IMR-90 (cell line): ENCODE data around the gene CAPZA2.

Source experiments
- BHLHE40 ChIP-seq: fragments of 150-350 bp; IDR thresholded peaks from 2 replicates; pipeline ENCODE4 v1.6.1; 2016; ENCODE audit warnings: mild to moderate bottlenecking, low read depth, low read length
- CEBPB ChIP-seq: IDR thresholded peaks from 2 replicates; pipeline ENCODE4 v1.6.1; 2012; ENCODE audit warnings: low read depth, low read length, improper control_type of control experiment
- MAFK ChIP-seq: IDR thresholded peaks from 2 replicates; pipeline ENCODE4 v1.6.1; 2012; ENCODE audit warnings: low read depth, low read length, improper control_type of control experiment
- MXI1 ChIP-seq: IDR thresholded peaks from 2 replicates; pipeline ENCODE4 v1.6.1; 2012; ENCODE audit warnings: low read depth, mild to moderate bottlenecking, low read length, moderate library complexity, borderline replicate concordance
- POLR2A ChIP-seq: IDR thresholded peaks from 2 replicates; pipeline ENCODE4 v1.6.1; 2012; ENCODE audit warnings: mild to moderate bottlenecking, low read depth, low read length
- RAD21 ChIP-seq: IDR thresholded peaks from 2 replicates; pipeline ENCODE4 v1.6.1; 2012; ENCODE audit warnings: low read length, improper control_type of control experiment
- RCOR1 ChIP-seq: IDR thresholded peaks from 2 replicates; pipeline ENCODE4 v1.6.1; 2012; ENCODE audit warnings: mild to moderate bottlenecking, low read length, improper control_type of control experiment; ENCODE audit not compliant: insufficient replicate concordance
- SMC3 ChIP-seq: fragments of 150-350 bp; IDR thresholded peaks from 2 replicates; pipeline ENCODE4 v1.6.1; 2016; ENCODE audit warnings: low read depth, mild to moderate bottlenecking, antibody characterized with exemption, low read length, moderate library complexity
- TF ChIP-seq, protein P1 (sequence below): conservative IDR thresholded peaks from 2 replicates; pipeline ENCODE4 v1.5.1; 2012; ENCODE audit warnings: mild to moderate bottlenecking, low read depth, low read length, improper control_type of control experiment
- TF ChIP-seq, protein P2 (sequence below): fragments of 150-350 bp; IDR thresholded peaks from 2 replicates; pipeline ENCODE4 v1.6.1; 2017; ENCODE audit warnings: mild to moderate bottlenecking, antibody characterized with exemption, low read length, low read depth
- TF ChIP-seq, protein P3 (sequence below): fragments of 150-350 bp; IDR thresholded peaks from 2 replicates; pipeline ENCODE4 v1.6.1; 2016; ENCODE audit warnings: low read depth, mild to moderate bottlenecking, low read length, moderate library complexity, borderline replicate concordance

- TF ChIP-seq, protein P1, sequence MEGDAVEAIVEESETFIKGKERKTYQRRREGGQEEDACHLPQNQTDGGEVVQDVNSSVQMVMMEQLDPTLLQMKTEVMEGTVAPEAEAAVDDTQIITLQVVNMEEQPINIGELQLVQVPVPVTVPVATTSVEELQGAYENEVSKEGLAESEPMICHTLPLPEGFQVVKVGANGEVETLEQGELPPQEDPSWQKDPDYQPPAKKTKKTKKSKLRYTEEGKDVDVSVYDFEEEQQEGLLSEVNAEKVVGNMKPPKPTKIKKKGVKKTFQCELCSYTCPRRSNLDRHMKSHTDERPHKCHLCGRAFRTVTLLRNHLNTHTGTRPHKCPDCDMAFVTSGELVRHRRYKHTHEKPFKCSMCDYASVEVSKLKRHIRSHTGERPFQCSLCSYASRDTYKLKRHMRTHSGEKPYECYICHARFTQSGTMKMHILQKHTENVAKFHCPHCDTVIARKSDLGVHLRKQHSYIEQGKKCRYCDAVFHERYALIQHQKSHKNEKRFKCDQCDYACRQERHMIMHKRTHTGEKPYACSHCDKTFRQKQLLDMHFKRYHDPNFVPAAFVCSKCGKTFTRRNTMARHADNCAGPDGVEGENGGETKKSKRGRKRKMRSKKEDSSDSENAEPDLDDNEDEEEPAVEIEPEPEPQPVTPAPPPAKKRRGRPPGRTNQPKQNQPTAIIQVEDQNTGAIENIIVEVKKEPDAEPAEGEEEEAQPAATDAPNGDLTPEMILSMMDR = no peak
- TF ChIP-seq, protein P2, sequence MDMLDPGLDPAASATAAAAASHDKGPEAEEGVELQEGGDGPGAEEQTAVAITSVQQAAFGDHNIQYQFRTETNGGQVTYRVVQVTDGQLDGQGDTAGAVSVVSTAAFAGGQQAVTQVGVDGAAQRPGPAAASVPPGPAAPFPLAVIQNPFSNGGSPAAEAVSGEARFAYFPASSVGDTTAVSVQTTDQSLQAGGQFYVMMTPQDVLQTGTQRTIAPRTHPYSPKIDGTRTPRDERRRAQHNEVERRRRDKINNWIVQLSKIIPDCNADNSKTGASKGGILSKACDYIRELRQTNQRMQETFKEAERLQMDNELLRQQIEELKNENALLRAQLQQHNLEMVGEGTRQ = no peak
- TF ChIP-seq CEBPB (no peak), RCOR1 (no peak), MAFK (no peak), RAD21 (no peak), SMC3 (no peak), POLR2A (no peak), MXI1 (no peak), BHLHE40 (no peak)
- TF ChIP-seq, protein P3, sequence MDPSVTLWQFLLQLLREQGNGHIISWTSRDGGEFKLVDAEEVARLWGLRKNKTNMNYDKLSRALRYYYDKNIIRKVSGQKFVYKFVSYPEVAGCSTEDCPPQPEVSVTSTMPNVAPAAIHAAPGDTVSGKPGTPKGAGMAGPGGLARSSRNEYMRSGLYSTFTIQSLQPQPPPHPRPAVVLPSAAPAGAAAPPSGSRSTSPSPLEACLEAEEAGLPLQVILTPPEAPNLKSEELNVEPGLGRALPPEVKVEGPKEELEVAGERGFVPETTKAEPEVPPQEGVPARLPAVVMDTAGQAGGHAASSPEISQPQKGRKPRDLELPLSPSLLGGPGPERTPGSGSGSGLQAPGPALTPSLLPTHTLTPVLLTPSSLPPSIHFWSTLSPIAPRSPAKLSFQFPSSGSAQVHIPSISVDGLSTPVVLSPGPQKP = no peak
Observed at GRCh38 chr7:116842371-116842770, 20.0 kb upstream of the CAPZA2 start.
